ENCODE measurements around the gene C11orf98.
"Not testable (repeated sequence)": the region's sequence is repeated elsewhere in the genome, so short reads cannot be mapped to it uniquely, and the experiment has no call there.

Gene C11orf98

GRCh38 chr11:62680825-62681240, 15.8 kb upstream of the C11orf98 start:
- DNase-seq, result peak; percentile 76

DNA sequence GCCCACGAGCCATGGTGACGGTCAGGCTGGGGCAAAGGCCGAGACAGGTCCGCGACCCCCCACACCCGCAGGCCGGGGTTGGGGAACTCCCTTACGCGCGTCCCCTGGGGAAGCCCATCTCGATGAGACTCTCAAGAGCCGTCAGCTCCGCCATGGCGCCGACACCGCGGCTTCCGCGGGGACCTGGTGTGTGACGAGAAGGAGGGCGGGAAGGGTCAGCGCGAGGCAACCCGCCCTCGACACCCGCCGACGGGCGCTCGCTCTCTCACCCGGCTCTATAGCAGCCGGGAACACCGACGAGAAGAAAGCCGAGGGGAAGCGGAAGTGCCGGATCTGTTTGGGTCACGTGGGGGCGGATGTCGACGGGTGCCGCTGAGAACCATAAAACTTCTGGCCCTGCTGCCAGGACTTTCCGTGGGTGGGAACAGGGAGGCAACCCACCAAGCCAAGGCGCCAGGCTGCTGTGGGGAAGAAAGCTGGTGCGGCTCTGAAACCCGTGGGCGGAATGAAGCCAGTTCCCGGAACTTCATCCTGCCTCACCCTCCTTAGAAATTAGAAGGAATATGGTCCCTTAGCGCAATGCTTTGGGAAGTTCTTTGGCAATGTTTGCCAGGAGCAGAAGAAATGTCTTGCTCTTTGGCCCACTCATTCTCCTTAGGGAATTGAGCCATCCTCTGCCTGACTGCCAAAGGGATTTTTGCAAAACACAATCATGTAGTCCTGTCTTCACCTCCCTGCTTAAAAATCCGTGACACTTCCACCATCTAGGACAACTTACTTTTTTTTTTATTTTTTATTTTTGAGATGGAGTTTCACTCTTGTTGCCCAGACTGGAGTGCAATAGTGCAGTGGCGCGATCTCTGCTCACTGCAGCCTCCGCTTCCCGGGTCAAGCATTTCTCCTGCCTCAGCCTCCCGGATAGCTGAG, 14.0 kb upstream of the C11orf98 start, which contains the start of gene UBXN1:
TSS of gene UBXN1 (minus strand) at position 304 of the 927 bp plus-strand sequence. CDS start at position 154, 150 bp downstream.
- DNase-seq, result peak; percentile 82 to 92

GRCh38 chr11:62678433-62678769, 13.4 kb upstream of the C11orf98 start:
- no peak for DNase-seq

DNA sequence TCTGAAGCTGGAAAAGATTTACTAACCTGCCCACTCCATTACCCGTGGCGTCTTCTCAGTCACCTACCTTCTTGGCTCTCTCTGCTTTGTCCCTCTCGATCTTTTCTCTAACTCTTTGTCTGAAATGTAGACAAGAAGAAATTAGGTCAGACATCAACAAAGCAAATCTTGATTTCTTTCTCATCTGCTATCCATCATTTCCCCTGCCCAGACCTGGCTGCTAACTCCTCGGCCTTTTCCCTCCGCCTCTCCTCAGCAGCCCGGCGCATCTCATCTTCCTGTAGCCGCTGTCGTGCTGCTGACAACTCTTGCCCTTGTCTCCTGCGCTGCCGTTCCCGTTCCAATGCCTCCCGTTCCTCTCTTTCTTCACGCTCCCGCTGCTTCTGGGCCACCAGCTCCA, 12.7 kb upstream of the C11orf98 start:
- no peak for DNase-seq

DNA sequence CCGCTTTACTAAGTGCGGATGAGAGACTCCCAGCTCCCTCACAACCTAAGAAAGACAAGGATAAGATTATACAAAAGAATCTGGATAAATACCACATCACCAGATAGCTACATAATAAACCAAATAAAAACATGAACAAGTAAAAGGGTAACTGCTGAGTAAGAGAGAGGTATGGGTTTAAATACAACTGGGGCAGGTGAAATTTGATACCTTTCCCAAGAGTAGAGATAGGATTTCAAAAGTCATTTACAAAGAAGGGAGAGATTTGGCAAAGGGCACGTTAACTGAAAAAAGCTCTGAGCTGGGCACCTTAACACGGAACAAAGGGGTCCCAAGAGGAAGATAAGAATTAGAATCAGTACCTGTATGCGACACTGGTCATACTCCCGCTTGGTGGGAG, 12.1 kb upstream of the C11orf98 start:
- no peak for DNase-seq

- DNase-seq, result no peak
Observed at GRCh38 chr11:62676698-62677097, 11.7 kb upstream of the C11orf98 start.

- not testable (repeated sequence) for DNase-seq
Observed at GRCh38 chr11:62675415-62675814, 10.4 kb upstream of the C11orf98 start.

- DNase-seq, result no peak
Observed at GRCh38 chr11:62673196-62673525, 8.2 kb upstream of the C11orf98 start.

DNA sequence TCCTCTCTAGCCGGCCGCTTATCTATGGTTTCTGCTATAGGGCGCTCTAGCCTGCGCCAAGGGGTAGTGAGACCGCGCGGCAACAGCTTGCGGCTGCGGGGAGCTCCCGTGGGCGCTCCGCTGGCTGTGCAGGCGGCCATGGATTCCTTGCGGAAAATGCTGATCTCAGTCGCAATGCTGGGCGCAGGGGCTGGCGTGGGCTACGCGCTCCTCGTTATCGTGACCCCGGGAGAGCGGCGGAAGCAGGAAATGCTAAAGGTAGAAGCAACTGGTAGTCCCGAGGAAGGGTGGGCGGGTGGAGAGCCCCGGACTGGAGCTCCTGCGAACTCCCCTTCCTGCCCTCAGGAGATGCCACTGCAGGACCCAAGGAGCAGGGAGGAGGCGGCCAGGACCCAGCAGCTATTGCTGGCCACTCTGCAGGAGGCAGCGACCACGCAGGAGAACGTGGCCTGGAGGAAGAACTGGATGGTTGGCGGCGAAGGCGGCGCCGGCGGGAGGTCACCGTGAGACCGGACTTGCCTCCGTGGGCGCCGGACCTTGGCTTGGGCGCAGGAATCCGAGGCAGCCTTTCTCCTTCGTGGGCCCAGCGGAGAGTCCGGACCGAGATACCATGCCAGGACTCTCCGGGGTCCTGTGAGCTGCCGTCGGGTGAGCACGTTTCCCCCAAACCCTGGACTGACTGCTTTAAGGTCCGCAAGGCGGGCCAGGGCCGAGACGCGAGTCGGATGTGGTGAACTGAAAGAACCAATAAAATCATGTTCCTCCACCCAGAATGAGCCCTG, 6.8 kb upstream of the C11orf98 start, which contains the start of the genes LBHD1 and UQCC3:
TSS of gene LBHD1 (minus strand) at position 660 of the 782 bp plus-strand sequence. CDS start 2,236 bp downstream, outside the sequence.
TSS of gene UQCC3 (plus strand) at position 66 of the 782 bp plus-strand sequence. CDS start at position 139, 73 bp downstream.
- DNase-seq, result peak; percentile 70 to 88

DNA sequence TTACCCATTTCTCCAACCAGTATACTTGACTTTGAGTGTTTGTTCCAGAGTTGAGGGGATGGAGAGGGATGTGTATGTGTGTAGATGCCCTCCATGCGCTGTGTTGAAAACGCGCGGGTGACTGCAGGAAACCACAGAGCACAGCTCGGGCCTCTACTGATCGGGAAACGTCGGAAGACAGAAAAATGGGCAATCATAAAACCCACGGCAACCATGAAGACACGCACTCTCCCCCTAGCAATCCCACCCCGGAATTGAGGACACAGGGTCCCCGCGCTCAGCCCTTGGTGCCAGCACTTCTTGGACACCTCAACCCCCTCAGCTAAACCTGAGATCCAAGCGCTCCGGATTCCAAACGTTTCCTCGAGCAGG, 6.2 kb upstream of the C11orf98 start:
- no peak for DNase-seq

GRCh38 chr11:62669420-62670161, 4.6 kb upstream of the C11orf98 start:
- DNase-seq, result no peak

- DNase-seq, result no peak
Observed at GRCh38 chr11:62667460-62667859, 2.5 kb upstream of the C11orf98 start.

DNA sequence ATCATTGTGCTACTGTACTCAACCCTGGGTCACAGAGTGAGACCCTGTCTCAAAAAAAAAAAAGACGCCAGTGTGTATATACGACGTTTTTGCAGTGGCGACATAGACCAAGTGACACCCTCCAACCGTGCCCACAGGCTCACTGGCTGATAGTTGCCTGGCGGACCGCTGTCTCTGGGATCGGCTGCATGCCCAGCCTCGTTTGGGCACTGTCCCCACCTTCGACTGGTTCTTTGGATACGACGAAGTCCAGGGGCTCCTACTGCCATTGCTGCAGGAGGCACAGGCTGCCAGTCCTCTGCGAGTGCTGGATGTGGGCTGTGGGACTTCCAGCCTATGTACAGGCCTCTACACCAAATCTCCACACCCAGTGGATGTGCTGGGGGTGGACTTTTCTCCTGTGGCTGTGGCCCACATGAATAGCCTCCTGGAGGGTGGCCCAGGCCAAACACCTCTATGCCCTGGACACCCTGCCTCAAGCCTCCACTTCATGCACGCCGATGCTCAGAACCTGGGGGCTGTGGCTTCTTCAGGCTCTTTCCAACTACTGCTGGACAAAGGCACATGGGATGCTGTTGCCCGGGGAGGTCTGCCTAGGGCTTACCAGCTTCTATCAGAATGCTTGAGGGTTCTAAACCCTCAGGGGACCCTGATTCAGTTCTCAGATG, 1.4 kb upstream of the C11orf98 start:
- DNase-seq, result no peak

DNA sequence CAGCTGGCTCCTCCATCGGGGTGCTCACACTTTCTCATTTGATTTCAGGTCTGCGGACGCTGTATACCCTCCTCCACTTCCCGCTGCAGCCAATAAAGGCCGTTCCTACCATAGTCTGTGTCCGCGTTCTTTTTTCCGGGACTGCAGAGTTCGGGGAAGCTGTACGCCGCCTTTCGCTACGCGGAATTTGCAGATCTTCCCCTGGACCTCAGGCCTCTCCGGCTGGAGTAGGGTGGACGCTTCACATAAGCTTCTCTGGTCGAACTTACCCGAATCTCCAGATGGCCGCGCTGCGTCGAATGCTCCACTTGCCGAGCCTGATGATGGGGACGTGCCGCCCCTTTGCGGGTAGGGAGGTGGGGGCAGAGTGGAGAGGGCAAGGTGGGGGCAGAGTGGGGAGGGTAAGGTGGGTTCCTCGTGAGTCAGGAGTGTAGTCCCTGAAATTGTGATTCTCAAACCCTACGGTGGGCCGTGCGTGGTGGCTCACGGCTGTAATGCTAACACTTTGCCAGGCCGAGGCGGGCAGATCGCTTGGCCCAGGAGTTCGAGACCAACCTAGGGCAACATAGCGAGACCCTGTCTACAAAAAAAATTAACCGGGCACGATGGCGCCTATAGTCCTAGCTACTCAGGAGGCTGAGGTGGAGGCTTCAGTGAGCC, 719 bp upstream of the C11orf98 start:
- no peak for DNase-seq

GRCh38 chr11:62664405-62665074, 470 bp downstream of the C11orf98 start:
- DNase-seq, result peak; percentile 41 to 59

DNA sequence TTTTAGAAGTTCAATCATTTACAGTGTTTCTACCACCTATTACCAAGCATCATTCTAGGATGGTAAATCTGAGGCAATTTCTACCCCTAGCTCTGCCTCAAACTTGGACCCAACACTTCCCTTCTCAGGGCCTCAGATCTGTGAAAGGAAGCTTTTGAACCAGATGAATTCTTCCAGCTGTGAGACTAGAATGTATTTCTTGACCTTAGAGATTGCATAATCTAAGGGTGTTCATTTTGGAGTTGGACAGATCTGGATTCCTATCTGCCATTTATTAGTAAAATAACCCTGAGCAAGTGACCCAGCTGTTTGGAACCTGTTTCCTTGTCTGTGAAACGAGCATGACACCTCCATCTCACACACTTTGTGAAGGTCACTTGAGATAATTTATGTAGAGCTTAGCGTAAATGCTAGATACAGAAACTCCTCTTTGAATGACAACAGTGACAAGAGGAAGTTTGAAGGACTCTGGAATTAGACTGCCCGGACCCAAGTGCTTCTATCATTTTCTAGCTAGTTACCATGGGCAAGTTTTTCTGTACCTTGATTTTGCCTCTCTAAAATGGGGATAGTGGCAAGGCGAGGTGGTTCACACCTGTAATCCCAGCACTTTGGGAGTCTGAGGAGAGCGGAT, 8.1 kb downstream of the C11orf98 start:
- no peak for DNase-seq

- DNase-seq, result no peak
Observed at GRCh38 chr11:62654297-62654696, 10.7 kb downstream of the C11orf98 start.

- DNase-seq, result no peak
Observed at GRCh38 chr11:62652161-62653006, 12.6 kb downstream of the C11orf98 start.

- not testable (repeated sequence) for DNase-seq
Observed at GRCh38 chr11:62650283-62650682, 14.7 kb downstream of the C11orf98 start.

GRCh38 chr11:62649486-62649885, 15.5 kb downstream of the C11orf98 start:
- no peak for DNase-seq
